Retina (tissue), 1 donor: Measurements from ENCODE around the gene NLRP6.
"Not testable (repeated sequence)": the region's sequence is repeated elsewhere in the genome, so short reads cannot be mapped to it uniquely, and the experiment has no call there.

Experiments
- DNase-seq: peaks from one replicate; pipeline ENCODE4 v3.0.0-alpha.2; 2016

The NLRP6 gene

DNA sequence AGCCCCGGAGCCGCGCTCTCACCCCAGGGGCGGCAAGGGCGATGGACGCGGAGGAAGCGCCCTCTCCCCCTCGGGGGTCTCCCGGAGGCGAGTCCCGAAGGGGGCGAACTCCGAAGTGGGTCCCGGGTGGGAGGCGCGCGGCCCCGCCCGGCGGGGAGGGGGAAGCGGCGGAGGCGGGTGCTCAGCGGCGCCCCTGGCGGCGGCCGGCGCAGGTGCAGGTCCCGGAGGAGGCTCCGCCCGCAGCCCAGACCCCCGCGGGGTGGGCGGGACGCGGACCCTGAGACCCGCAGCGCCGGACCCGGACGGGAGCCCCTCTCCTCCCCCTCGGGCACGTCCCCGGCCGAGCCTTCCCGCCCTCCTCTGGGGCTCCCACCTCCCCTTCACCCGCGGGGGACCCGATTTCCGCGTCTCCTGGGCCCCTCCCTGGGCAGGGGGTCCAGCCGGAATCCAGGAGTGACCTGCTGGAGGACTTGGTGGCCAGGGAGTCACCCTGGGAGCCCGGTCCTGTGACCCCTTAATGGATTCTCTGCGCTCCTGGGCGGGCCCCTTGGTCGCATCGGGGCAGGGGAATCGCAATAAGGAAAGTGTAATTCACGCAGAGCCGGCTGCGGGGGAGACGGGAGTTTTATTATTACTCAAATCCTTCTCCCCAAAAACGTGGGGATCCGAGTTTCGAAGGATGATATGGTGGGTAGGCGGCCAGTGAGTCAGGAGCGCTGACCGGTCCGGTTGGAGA, 33.0 kb downstream of the NLRP6 start:
- not testable (repeated sequence) for DNase-seq

DNA sequence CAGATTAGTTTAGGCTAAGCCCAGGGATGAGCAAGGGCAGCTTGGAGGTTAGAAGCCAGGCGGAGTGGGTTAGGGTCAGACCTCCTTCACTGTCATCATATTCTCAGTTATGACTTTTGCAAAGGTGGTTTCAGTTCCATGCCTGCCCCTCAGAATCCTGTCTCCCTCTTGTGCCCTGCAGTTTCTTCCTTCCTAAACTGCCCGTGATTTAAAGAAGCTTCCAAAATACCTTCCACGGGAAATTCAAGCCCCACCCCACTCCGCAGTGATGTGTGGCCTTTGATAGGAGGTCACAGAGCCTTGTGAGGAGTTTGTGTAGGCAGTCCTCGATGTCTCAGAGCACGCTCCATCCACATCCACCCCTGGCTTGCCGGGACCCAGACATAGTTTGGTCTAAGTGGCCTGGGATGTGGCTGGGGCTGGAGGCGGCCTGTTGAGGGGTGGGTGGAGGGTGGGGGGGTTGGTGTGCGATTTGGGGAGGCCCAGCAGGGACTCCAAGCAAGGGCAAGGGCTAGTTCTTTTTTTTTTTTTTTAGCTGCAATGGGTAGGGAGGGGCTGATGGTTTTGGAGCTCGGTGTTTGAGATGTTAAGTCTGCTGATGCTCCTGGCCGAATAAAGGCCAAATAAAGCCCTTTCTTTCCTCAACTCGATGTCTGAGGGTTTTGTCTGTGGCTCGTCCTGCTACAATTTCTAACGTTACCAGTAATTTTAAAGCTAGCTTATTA, 34.0 kb downstream of the NLRP6 start:
- no peak for DNase-seq

DNA sequence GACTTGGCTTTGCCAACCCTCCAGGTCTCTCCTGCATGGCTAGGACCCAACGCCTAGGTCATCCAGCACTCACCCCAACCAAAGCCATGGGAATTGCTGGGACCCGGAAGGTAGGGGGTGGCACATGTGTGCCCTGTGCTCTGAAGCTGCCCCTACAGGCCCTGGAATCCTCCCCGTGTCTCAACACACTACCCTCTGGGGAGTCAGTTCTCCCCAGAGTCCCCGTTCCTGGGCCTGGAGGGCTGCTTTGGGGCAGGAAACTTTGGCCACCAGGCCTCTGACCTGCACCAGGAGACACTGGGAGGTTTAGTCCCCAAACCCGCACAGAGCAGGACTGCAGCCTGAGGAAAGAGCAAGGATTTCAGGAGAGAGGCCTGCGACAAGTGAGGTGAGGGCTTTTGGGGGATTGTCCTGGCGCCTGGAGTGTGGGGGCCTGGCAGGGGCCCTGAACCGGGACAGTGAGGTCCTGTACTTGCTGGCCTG, 35.1 kb downstream of the NLRP6 start:
- DNase-seq: no peak

DNA sequence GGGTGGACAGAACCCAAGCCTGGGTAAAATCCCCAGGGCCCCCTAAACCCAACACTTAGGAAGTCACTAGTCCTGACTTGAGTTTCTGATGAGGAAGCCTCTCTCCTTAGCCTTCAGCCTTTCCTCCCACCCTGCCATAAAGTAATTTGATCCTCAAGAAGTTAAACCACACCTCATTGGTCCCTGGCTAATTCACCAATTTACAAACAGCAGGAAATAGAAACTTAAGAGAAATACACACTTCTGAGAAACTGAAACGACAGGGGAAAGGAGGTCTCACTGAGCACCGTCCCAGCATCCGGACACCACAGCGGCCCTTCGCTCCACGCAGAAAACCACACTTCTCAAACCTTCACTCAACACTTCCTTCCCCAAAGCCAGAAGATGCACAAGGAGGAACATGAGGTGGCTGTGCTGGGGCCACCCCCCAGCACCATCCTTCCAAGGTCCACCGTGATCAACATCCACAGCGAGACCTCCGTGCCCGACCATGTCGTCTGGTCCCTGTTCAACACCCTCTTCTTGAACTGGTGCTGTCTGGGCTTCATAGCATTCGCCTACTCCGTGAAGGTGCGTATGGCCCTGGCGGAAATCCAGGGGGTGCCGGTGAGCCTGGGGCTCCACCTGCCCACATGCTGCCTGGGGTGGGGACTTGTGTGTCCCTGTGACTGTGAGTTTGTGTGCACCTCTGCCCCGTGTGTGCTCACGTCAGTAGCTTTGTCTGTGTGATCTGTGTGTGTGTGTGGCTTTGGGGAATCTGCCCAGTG, 35.8 kb downstream of the NLRP6 start, which contains the start of gene IFITM1:
Gene IFITM1 (plus strand): TSS at position 254 of the 767 bp plus-strand sequence. CDS start 131 bp downstream, at position 385.
- DNase-seq: no peak

DNA sequence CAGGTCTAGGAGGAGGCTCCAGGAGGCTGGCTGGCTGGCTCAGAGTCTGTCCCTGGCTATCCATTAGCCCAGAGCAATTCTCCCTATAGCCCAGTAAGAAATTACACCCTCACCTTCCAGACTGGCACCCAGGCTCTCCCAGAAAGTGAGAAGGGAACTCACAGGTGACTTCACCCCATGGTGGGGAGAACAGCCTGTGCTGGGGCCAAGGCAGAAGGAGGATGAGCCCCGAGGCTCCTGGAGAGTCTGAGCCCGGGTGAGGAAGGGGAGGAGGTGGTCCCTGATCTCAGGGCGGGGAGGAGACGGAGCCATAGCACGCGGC, 36.3 kb downstream of the NLRP6 start:
- not testable (repeated sequence) for DNase-seq

DNA sequence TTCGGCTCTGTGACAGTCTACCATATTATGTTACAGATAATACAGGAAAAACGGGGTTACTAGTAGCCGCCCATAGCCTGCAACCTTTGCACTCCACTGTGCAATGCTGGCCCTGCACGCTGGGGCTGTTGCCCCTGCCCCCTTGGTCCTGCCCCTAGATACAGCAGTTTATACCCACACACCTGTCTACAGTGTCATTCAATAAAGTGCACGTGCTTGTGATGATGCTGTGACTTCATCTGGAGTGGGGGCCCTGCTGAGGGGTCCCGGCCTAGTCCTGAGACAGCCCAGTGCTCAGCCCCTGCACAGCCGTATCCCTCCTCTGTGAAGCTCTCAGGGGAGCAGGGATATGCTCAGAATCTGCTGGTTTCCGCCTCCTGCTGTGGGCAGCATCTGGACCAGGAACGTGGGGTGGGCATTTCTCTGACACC, 36.9 kb downstream of the NLRP6 start:
- no peak for DNase-seq

DNA sequence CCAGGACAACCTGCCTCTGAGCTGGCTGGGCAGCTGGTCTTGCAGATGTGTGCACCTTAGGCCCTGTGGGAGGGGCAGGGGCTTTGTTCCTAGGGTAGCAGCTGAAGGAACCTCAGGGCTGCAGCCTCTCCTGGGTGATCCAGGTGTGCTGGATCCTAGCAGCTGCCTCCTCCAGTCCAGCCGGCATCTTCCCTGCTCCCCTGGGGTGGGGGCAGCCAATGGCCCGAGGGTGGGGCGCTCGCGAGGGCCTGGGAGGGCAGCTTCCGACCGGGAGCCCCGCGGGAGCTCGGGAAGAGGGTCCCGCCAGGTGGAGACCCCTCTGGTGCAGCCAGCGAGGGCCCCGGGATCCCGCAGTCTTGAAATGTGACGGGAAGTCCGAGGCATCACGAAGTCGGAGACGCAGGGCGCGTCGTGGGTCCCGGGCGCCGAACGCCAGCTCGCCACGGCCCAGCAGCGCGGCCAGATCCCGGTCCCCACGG, 37.3 kb downstream of the NLRP6 start:
- DNase-seq: no peak

DNA sequence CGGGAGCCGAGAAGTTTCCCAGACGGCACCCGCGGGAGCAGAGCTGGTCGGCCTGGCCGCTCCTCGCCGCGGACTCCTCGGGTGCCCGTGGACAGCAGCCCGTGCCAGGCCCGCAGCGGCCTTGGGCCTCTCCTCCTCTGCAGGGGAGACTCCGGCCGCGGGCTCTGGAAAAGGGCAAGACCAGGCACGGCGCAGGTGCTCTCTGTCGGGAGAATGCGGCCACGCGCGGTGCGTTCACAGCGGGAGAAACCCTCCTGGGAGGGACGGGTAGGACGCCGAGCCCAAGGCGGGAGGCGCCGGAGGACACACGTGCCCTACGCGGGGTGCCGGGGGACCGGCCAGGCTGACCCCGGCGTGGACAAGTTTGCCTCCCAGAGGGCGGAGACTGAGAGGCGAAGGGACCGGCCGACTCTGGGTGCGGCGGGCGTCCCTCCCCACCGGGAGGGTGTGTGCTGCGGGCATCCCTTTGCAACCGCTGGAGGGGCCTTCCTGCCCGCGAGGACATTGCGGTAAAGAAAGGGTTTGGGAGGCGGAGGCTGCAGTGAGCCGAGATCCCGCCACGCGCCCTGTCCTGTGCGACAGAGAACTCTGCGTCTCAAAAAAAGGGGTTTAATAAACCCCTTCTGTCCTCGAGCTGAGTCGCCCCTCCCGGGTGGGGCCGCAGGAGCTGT, 38.0 kb downstream of the NLRP6 start:
- no peak for DNase-seq

DNA sequence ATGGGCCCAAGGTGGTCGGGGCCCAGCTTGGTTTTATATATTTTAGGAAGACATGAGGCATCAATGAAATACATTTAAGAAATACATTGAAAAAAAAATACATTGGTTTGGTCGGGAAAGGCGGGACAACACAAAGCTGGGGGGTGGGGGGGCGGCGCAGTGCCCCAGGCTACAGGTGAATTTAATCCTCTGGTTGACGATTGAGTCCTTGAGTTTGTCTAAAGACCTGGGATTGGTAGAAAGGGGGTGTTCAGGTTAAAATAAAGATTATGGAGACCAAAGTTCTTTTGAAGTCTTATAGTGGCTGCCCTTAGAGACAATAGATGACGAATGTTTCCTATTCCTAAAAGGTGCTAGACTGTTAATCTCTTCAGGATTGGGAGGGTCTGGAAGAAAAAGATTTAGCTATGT, 38.7 kb downstream of the NLRP6 start:
- no peak for DNase-seq

DNA sequence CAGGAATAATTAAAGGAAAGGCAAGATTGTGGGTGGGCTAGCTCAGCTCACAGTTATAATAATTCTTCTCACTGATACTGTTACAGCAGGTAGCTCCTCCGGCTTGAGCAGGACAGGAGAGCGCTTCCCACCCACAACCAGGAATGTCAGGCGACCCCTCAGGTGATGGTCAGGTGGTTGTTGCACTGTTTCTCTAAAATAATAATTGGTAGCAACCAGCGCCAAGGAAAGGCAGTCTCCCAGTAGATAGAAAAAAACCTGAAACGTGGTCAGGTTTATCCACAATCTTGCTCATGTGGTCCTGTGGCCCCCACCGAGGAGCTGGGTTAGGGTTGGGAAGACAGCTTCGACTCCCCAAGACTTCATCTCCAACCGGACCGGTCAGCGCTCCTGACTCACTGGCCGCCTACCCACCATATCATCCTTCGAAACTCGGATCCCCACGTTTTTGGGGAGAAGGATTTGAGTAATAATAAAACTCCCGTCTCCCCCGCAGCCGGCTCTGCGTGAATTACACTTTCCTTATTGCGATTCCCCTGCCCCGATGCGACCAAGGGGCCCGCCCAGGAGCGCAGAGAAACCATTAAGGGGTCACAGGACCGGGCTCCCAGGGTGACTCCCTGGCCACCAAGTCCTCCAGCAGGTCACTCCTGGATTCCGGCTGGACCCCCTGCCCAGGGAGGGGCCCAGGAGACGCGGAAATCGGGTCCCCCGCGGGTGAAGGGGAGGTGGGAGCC, 39.6 kb downstream of the NLRP6 start:
- not testable (repeated sequence) for DNase-seq

DNA sequence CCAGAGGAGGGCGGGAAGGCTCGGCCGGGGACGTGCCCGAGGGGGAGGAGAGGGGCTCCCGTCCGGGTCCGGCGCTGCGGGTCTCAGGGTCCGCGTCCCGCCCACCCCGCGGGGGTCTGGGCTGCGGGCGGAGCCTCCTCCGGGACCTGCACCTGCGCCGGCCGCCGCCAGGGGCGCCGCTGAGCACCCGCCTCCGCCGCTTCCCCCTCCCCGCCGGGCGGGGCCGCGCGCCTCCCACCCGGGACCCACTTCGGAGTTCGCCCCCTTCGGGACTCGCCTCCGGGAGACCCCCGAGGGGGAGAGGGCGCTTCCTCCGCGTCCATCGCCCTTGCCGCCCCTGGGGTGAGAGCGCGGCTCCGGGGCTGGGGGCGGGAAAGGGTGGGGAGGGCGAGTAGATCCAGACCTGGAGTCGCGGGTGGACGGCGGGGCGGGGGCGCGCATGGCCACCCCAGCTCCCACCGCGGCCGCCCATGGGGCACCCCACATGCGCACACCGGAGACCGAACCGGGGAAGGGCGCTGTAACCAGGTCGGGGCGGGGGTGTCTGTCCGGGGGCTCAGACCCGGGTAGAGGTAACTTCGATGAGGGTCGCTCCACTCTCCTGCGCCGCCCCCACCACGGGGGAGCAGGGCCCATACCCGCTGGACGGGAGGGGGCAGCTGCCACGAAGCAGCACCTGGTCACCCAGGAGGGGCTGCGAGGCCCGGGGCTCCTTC, 40.4 kb downstream of the NLRP6 start:
- DNase-seq: not testable (repeated sequence)

DNA sequence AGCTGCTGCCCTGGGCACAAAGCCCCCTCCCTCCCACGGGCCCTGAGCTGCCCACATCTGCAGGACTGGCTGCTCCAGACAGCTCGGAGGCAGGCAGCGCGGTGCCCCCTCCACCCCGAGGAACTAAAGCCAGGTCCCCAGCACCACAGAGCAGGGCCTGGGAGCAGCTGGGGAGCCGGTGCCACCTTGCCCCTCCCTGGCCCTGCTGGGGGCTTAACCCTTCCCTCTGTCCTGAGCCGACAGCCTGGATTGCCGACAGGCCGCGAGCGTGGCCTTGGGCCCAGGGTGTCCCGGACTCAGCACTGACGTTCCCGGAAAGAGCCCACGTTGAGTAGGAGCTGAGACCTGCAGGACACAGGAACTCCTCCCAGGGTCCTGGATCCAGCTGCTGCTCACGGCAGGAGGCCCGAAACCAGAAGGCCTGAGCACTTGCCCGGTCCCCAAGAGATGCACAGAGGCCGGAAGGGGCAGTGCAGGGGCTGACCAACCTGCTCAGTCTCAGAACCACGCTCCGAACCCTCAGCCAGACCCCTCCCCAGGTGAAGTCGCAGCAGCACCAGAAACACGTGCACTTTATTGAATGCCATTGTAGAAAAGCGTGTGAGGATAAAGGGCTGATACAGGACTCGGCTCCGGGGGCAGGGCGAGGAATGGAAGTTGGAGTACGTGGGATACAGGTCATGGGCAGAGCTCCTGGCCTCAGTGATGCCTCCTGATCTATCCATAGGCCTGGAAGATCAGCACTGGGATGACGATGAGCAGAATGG, 41.1 kb downstream of the NLRP6 start:
- DNase-seq: not testable (repeated sequence)

DNA sequence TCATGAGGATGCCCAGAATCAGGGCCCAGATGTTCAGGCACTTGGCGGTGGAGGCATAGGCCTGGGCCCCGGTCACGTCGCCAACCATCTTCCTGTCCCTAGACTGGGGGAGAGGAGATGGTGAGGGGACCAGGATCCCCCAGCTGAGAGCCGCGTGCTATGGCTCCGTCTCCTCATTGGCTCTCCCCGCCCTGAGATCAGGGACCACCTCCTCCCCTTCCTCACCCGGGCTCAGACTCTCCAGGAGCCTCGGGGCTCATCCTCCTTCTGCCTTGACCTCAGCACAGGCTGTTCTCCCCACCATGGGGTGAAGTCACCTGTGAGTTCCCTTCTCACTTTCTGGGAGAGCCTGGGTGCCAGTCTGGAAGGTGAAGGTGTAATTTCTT, 41.7 kb downstream of the NLRP6 start:
- DNase-seq: not testable (repeated sequence)

DNA sequence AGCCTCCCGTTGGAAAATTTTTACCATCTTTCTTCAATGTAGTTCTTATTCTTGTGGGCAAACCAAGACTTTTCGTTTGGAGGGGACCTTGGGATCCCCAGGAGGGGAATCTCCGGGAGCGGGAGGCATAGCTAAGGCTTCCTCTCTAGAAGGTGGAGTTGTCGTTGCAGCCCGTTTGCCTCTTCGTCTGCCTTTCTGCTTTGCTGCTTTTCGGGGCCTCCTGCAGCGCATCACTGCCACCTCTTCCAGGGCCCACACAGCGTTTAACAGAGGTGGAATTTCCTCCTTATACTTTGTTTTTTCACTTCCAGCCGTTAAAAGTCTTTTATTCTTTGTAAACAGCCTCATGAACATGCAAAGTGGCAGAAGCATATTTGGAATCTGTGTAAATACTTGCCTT, 45.9 kb downstream of the NLRP6 start:
- DNase-seq: no peak

DNA sequence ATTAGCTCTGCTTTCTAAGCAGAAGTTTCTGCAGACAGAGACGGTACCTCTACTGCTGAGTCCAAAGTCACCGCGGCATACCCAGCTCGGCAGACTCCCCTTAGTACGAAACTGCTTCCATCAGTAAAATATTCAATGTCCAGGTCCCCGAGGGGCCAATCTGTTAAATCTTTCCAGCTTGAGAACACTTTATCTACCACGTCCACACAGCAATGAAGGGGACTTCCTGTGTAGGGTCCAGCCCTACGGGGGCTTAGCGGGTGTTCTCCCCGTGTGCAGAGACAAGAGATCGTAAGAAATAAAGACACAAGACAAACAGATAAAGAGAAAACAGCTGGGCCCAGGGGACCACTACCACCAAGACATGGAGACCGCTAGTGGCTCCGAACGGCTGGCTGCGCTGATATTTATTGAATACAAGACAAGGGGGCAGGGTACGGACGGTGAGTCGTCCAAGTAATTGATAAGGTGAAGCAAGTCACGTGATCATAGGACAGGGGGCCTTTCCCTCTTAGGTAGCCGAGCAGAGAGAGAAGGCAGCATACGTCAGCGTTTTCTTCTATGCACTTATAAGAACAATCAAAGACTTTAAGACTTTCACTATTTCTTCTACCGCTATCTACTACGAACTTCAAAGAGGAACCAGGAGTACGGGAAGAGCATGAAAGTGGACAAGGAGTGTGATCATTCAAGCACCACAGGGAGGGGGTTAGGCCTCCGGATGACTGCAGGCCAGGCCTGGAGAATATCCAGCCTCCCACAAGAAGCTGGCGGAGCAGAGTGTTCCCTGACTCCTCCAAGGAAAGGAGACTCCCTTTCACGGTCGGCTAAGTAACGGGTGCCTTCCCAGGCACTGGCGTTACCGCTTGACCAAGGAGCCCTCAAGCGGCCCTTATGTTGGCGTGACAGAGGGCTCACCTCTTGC, 46.6 kb downstream of the NLRP6 start:
- peak; percentile 18 for DNase-seq

DNA sequence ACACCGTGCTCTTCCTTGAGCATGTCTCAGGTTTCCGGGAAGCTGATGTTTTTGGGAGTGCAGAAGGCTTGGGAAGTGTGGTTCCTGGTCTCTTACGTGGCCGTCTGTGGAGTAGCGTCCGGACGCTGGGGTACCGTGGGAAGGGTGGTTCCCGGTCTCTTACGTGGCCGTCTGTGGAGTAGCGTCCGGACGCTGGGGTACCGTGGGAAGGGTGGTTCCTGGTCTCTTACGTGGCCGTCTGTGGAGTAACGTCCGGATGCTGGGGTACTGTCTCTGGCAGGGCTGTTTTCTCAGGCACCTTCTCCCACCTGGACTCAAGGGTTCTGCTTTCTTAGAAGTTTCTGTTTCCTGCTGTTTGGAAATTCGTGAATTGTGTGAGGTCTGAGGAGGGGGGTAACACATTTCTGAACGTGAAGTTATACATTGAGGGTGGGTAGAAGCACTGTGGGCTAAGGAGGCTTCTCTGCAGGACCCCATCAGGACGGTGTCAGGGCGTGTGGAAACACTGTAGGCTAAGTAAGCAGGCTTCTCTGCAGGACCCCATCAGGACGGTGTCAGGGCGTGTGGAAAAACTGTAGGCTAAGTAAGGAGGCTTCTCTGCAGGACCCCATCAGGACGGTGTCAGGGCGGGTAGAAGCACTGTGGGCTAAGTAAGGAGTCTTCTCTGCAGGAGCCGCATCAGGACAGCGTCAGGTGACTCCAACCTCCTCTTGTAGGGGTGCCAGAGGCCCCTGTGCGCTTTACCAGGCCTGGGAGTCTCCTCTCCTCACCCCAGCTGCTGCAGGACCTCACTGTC, 47.8 kb downstream of the NLRP6 start:
- DNase-seq: no peak

DNA sequence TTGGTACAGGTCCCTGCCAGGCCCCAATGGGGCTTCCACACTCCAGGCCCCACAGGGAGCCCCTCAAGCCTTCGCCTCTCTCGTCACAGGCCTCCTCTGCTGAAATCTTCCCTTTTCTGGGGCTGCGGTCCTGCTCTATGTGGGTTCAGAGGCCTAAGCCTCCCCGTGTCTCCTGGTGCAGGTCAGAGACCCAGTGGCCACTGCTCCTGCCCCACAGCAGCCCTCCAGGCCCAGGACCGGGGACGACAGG, 48.3 kb downstream of the NLRP6 start:
- DNase-seq: no peak

DNA sequence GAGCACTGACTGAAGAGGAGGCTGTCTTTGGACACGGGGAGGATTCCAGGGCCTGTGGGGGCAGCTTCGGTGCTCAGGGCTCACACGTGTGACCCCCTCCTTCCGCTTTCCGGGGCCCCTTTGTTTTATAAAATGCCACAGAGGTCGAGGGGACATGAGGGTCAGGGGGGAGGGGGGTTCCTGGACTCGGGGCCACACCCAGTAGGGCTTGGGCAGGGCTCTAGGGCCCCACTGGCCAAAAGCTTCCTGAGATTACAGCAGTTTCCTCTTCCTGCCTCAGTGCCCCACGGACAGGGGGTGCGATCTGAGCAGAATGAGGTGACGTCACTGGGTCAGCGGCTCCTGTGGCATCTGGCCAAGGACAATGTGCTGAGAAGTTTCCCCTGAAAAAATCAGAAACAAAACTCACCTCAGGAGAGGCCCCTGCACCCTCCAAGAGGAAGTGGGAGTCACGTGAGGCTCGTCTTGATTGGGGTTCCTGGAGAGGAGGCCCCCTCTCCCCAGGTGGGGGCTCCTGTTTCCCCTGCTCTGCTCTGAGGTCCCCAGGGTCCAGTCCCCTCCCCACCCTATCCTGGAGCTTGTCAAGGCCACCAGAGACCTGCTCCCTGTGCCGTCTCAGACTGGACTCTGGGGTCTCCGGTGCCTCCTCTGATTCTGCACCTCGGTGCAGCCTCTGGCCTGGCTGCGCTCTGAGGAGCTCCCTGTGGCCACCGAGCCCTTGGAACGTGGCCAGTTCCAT, 48.8 kb downstream of the NLRP6 start:
- DNase-seq: no peak
